Lower leg skin (tissue), 4 donors: ENCODE data around the gene ELF1. TPM values are rescaled to one million over a fixed set of nuclear protein-coding genes. Genes with fewer than 3 reads are reported as not detected.
"Not testable (repeated sequence)": the region's sequence is repeated elsewhere in the genome, so short reads cannot be mapped to it uniquely, and the experiment has no call there.

Experiments used
- DNase-seq, 2 donors: peaks; one replicate each; pipeline ENCODE4 v3.0.0-alpha.2; 2019; ENCODE audit warnings: low spot score in 2 of 2
- H3K4me3 ChIP-seq: fragments of 200-600 bp; sonication (generic); 2 replicates; pipeline ENCODE4 v1.5.1; 2017; ENCODE audit warnings: mild to moderate bottlenecking, low read depth; ENCODE audit not compliant: poor library complexity, severe bottlenecking
- POLR2A ChIP-seq, 2 donors: fragments of 450-650 bp; IDR thresholded peaks; one replicate each; pipeline ENCODE4 v1.6.1; 2016 to 2017; ENCODE audit warnings: antibody characterized with exemption in 2 of 2, mild to moderate bottlenecking in 1 of 2, moderate library complexity in 1 of 2
- WGBS, 2 donors: methylation state at CpG; one replicate each; pipeline ENCODE4 v1.1.5; 2018; 5-methylcytosine and 5-hydroxymethylcytosine counted together
- intact Hi-C: fragments of 100-400 bp; cut with DNase I; formaldehyde crosslinking; loops from one replicate; pipeline ENCODE4 v1.15.0; 2023; ENCODE audit warnings: low total_unique reads
- total RNA-seq, 4 donors: library from RNA; depleted of rRNA; stranded (reverse); fragments of >200 nt; gene quantifications; one replicate each; pipeline ENCODE4 v1.1.0, GENCODE V29; 2016
- TF ChIP-seq, protein P1 (sequence below), 3 donors: fragments of 450-650 bp; IDR thresholded peaks; one replicate each; pipeline ENCODE4 v1.5.1; 2016; ENCODE audit warnings: antibody characterized with exemption in 3 of 3, mild to moderate bottlenecking in 3 of 3, moderate library complexity in 2 of 3

ELF1 gene
- total RNA-seq, 4 donors from 2014 or later: 112 to 137 (median 125) TPM

DNA sequence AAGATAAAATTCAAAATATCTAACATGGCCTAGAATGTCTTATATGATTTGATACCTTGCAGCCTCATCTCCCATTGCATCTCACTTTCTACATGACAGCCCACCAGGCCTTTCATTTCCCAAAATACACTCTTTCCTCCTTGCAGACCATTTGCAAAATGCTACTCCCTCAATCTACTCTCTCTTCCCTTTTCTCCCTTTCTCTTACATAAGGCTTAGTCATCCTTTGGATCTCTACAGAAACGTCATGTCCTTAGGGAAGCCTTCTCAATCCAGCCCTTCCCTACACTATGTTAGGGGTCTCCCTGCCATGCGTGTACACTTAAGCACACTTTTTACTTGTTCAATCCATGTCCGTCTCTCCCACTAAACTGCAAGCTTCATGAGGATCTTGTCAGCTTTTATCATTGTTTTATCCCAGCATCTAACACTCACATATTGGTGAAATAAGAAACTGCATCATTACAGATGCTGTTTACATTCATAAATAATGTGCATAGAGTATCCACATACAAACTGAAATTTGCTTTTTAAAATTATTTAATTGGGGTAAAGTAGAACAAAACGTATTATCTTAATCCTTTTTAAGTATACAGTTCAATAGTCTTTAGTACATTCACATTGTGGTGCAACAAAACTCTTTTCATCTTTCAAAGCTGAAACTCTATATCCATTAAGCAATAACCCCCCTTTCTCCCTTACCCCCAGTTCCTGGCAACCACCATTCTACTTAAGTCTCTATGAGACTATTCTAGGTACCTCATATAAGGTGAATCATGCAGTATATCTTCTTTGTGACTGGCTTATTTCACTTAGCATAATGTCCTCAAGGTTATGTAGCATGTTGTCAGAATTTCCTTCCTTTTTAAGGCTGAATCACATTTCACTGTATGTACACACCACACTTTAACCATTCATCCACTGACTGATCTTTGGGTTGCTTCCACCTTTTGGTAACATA, 30.6 kb upstream of the ELF1 start:
- intact Hi-C loops: no loop called here
- TF ChIP-seq, protein P1, sequence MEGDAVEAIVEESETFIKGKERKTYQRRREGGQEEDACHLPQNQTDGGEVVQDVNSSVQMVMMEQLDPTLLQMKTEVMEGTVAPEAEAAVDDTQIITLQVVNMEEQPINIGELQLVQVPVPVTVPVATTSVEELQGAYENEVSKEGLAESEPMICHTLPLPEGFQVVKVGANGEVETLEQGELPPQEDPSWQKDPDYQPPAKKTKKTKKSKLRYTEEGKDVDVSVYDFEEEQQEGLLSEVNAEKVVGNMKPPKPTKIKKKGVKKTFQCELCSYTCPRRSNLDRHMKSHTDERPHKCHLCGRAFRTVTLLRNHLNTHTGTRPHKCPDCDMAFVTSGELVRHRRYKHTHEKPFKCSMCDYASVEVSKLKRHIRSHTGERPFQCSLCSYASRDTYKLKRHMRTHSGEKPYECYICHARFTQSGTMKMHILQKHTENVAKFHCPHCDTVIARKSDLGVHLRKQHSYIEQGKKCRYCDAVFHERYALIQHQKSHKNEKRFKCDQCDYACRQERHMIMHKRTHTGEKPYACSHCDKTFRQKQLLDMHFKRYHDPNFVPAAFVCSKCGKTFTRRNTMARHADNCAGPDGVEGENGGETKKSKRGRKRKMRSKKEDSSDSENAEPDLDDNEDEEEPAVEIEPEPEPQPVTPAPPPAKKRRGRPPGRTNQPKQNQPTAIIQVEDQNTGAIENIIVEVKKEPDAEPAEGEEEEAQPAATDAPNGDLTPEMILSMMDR (IDR thresholded peaks at IDR 0.05): no peak
- no peak for TF ChIP-seq POLR2A (IDR thresholded peaks at IDR 0.05)
- no peak for DNase-seq
- 80 to 82% methylated on average over 4 of the region's 4 CpGs for WGBS, 2 donors
- no peak overlapping the region for H3K4me3 ChIP-seq

DNA sequence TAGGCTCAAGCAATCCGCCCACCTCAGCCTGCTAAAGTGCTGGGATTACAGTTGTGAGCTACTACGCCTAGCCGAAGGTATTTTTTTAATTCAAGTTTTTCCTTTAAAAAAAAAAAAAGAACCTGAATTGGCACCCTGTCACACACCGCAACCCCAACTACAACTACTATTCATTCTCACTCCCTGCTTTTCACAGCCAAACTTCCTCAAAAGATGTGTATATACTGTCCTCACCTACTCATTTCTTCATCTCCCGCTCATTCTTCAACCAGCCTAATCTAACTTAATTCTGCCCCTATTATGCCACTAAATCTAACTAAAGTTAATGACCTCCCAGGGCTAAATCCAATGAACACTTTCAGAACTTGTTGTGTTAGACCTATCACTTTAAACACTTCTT, 29.5 kb upstream of the ELF1 start:
- no peak for DNase-seq

DNA sequence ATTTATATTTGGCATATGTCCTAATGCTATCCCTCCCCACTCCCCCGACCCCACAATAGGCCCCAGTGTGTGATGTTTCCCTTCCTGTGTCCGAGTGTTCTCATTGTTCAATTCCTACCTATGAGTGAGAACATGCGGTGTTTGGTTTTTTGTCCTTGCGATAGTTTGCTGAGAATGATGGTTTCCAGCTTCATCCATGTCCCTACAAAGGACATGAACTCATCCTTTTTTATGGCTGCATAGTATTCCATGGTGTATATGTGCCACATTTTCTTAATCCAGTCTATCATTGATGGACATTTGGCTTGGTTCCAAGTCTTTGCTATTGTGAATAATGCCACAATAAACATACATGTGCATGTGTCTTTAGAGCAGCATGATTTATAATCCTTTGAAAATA, 23.3 kb upstream of the ELF1 start:
- 92 to 93% methylated on average over 4 of the region's 4 CpGs for WGBS, 2 donors
- intact Hi-C loops, H3K4me3 ChIP-seq, DNase-seq: not testable (repeated sequence)

More for the DNA sequence above, 29.5 kb upstream of the ELF1 start:
- 94 to 96% methylated on average over 5 of the region's 5 CpGs for WGBS, 2 donors
- no peak overlapping the region for H3K4me3 ChIP-seq
- no peak for TF ChIP-seq POLR2A (IDR thresholded peaks at IDR 0.05)
- TF ChIP-seq, protein P1 (IDR thresholded peaks at IDR 0.05): no peak
- intact Hi-C loops: no loop called here

DNA sequence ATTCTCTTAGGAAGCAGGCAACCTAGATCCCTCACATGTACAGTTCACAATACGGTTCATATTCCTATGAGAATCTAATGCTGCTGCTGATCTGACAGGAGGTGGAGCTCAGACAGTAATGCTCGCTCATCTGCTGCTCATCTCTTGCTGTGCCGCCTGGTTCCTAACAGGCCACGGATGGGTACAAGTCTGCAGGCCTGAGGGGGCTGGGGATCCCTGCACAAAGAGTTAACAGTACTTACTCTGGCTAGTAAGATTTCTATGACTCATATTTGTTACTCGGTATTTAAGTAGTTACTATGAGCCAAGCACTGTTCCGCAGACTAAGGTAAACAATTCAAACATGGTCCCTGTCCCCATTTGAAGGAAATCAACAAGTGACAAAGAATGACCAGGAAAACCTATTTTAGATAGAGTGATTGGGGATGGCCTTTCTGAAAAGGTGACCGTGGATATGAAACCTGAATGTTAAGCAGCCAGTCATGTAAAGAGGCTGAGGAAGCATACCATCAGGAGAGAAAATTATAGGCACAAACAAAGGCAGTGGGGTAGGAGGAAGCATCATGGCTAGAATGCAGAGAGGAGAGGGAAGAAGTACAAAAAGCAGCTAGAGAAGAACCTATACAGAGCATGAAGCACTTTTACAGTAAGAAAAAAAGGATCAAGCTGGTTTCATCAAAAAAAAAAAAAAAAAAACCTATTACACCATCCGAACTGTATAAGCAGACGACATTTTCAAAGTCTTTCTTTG, 21.6 kb upstream of the ELF1 start:
- TF ChIP-seq, protein P1 (IDR thresholded peaks at IDR 0.05): no peak
- no peak for TF ChIP-seq POLR2A (IDR thresholded peaks at IDR 0.05)
- WGBS, 2 donors: 77 to 79% methylated on average over 9 of the region's 9 CpGs
- intact Hi-C loops: no loop called here
- no peak overlapping the region for H3K4me3 ChIP-seq
- DNase-seq: no peak

DNA sequence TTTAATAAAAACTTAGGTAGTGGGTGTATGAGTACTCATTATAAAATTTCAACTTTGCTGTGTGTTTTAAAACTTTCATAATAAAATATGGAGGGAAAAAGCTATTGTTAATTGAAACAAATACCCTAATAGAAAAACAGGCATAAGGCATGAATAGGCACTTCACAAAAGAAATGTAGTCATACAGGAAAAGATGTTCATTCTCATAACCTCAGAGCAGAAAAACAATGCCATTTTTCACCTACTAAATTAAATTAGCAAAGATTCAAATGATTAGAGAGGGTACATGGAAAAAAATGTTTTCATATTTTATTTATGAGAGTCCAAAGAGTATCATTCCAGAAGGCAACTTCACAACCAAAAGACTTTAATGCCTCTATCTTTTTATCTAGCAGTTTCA, 20.6 kb upstream of the ELF1 start:
- DNase-seq: no peak
- H3K4me3 ChIP-seq: no peak overlapping the region
- no peak for TF ChIP-seq POLR2A (IDR thresholded peaks at IDR 0.05)
- TF ChIP-seq, protein P1 (IDR thresholded peaks at IDR 0.05): no peak
- intact Hi-C loops: no loop called here

DNA sequence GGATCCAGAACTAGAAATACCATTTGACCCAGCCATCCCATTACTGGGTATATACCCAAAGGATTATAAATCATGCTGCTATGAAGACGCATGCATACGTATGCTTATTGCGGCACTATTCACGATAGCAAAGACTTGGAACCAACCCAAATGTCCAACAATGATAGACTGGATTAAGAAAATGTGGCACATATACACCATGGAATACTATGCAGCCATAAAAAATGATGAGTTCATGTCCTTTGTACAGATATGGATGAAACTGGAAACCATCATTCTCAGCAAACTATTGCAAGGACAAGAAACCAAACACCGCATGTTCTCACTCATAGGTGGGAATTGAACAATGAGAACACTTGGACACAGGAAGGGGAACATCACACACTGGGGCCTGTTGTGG, 17.4 kb upstream of the ELF1 start:
- WGBS, 2 donors: 93 to 96% methylated on average over 5 of the region's 5 CpGs
- intact Hi-C loops, H3K4me3 ChIP-seq, DNase-seq: not testable (repeated sequence)
